Measurements from ENCODE around the gene OGDH.
"Not testable (repeated sequence)": the region's sequence is repeated elsewhere in the genome, so short reads cannot be mapped to it uniquely, and the experiment has no call there.

Gene OGDH

GRCh38 chr7:44678471-44679179 is 72.2 kb downstream of the OGDH start:
- Mint-ChIP-seq H3K36me3 (peaks cover 2% of the 10 kb centered on the region), H3K27ac (no peak overlapping the region), H3K4me1 (ENCODE audit: low read depth) (no peaks in the 10 kb centered on the region), H3K27me3 (no peaks in the 10 kb centered on the region), H3K4me3 (no peak overlapping the region), H3K9me3 (ENCODE audit: low read depth) (no peaks in the 10 kb centered on the region)

- Mint-ChIP-seq H3K27ac (no peak overlapping the region), H3K4me1 (ENCODE audit: low read depth) (no peaks in the 10 kb centered on the region), H3K27me3 (no peaks in the 10 kb centered on the region), H3K36me3 (peaks cover 2% of the 10 kb centered on the region), H3K9me3 (ENCODE audit: low read depth) (no peaks in the 10 kb centered on the region), H3K4me3 (no peak overlapping the region)
These were observed 75.2 kb downstream of the OGDH start for GRCh38 chr7:44681645-44682044.

GRCh38 chr7:44685723-44686122 is 79.3 kb downstream of the OGDH start:
- Mint-ChIP-seq H3K27ac (peak overlapping the region; percentile 43), H3K4me1 (ENCODE audit: low read depth) (peaks cover 4% of the 10 kb centered on the region), H3K27me3 (no peaks in the 10 kb centered on the region), H3K9me3 (ENCODE audit: low read depth) (no peaks in the 10 kb centered on the region), H3K4me3 (no peak overlapping the region), H3K36me3 (peaks cover 2% of the 10 kb centered on the region)

GRCh38 chr7:44689427-44689826 is 83.0 kb downstream of the OGDH start:
- no peaks in the 10 kb centered on the region for H3K27me3 Mint-ChIP-seq
- H3K4me1 Mint-ChIP-seq (ENCODE audit: low read depth), result peaks cover 4% of the 10 kb centered on the region
- H3K4me3 Mint-ChIP-seq, result no peak overlapping the region
- no peak overlapping the region for H3K27ac Mint-ChIP-seq
- H3K36me3 Mint-ChIP-seq, result peaks cover 2% of the 10 kb centered on the region
- no peaks in the 10 kb centered on the region for H3K9me3 Mint-ChIP-seq (ENCODE audit: low read depth)

- no peak overlapping the region for H3K4me3 Mint-ChIP-seq
- peaks cover 6% of the 10 kb centered on the region for H3K36me3 Mint-ChIP-seq
- peaks cover 4% of the 10 kb centered on the region for H3K4me1 Mint-ChIP-seq (ENCODE audit: low read depth)
- no peak overlapping the region for H3K27ac Mint-ChIP-seq
- H3K9me3 Mint-ChIP-seq (ENCODE audit: low read depth), result no peaks in the 10 kb centered on the region
- H3K27me3 Mint-ChIP-seq, result no peaks in the 10 kb centered on the region
These were observed 87.3 kb downstream of the OGDH start for GRCh38 chr7:44693641-44694313.

GRCh38 chr7:44694326-44694725 is 87.9 kb downstream of the OGDH start:
- peaks cover 3% of the 10 kb centered on the region for H3K4me1 Mint-ChIP-seq (ENCODE audit: low read depth)
- H3K9me3 Mint-ChIP-seq (ENCODE audit: low read depth), result no peaks in the 10 kb centered on the region
- no peaks in the 10 kb centered on the region for H3K27me3 Mint-ChIP-seq
- no peak overlapping the region for H3K4me3 Mint-ChIP-seq
- H3K27ac Mint-ChIP-seq, result no peak overlapping the region
- peaks cover 6% of the 10 kb centered on the region for H3K36me3 Mint-ChIP-seq

GRCh38 chr7:44694766-44695165 is 88.3 kb downstream of the OGDH start:
- Mint-ChIP-seq H3K27ac (peak overlapping the region; percentile 34), H3K4me1 (ENCODE audit: low read depth) (no peaks in the 10 kb centered on the region)

GRCh38 chr7:44695756-44696155 is 89.3 kb downstream of the OGDH start:
- Mint-ChIP-seq H3K4me1 (ENCODE audit: low read depth) (no peaks in the 10 kb centered on the region), H3K27ac (no peak overlapping the region), H3K27me3 (no peaks in the 10 kb centered on the region), H3K36me3 (peaks cover 10% of the 10 kb centered on the region), H3K4me3 (no peak overlapping the region), H3K9me3 (ENCODE audit: low read depth) (no peaks in the 10 kb centered on the region)

More at GRCh38 chr7:44694766-44695165, 88.3 kb downstream of the OGDH start:
- no peak overlapping the region for H3K4me3 Mint-ChIP-seq
- H3K9me3 Mint-ChIP-seq (ENCODE audit: low read depth), result no peaks in the 10 kb centered on the region
- no peaks in the 10 kb centered on the region for H3K27me3 Mint-ChIP-seq
- H3K36me3 Mint-ChIP-seq, result peaks cover 7% of the 10 kb centered on the region

GRCh38 chr7:44696728-44697127 is 90.3 kb downstream of the OGDH start:
- no peaks in the 10 kb centered on the region for H3K4me1 Mint-ChIP-seq (ENCODE audit: low read depth)
- no peak overlapping the region for H3K4me3 Mint-ChIP-seq
- no peaks in the 10 kb centered on the region for H3K27me3 Mint-ChIP-seq
- no peaks in the 10 kb centered on the region for H3K9me3 Mint-ChIP-seq (ENCODE audit: low read depth)
- H3K27ac Mint-ChIP-seq, result no peak overlapping the region
- H3K36me3 Mint-ChIP-seq, result peaks cover 10% of the 10 kb centered on the region

GRCh38 chr7:44697136-44698045 is 91.0 kb downstream of the OGDH start:
- Mint-ChIP-seq H3K4me3 (no peak overlapping the region), H3K27me3 (no peaks in the 10 kb centered on the region), H3K36me3 (peaks cover 10% of the 10 kb centered on the region), H3K9me3 (ENCODE audit: low read depth) (no peaks in the 10 kb centered on the region), H3K4me1 (ENCODE audit: low read depth) (no peaks in the 10 kb centered on the region), H3K27ac (no peak overlapping the region)

GRCh38 chr7:44698046-44698580 is 91.7 kb downstream of the OGDH start:
- H3K4me3 Mint-ChIP-seq, result no peak overlapping the region
- no peaks in the 10 kb centered on the region for H3K9me3 Mint-ChIP-seq (ENCODE audit: low read depth)
- no peaks in the 10 kb centered on the region for H3K4me1 Mint-ChIP-seq (ENCODE audit: low read depth)
- no peak overlapping the region for H3K27ac Mint-ChIP-seq
- H3K27me3 Mint-ChIP-seq, result no peaks in the 10 kb centered on the region
- peaks cover 10% of the 10 kb centered on the region for H3K36me3 Mint-ChIP-seq

GRCh38 chr7:44699598-44699997 is 93.2 kb downstream of the OGDH start:
- H3K4me3 Mint-ChIP-seq; H3K4me1 Mint-ChIP-seq (ENCODE audit: low read depth); H3K9me3 Mint-ChIP-seq (ENCODE audit: low read depth); H3K27me3 Mint-ChIP-seq: not testable (repeated sequence)
- peaks cover 13% of the 10 kb centered on the region for H3K36me3 Mint-ChIP-seq
- H3K27ac Mint-ChIP-seq, result peak overlapping the region; percentile 46

GRCh38 chr7:44700322-44700721 is 93.9 kb downstream of the OGDH start:
- H3K27ac Mint-ChIP-seq, result peak overlapping the region; percentile 61
- H3K36me3 Mint-ChIP-seq, result peaks cover 13% of the 10 kb centered on the region

GRCh38 chr7:44703391-44703790 is 97.0 kb downstream of the OGDH start:
- H3K27me3 Mint-ChIP-seq; H3K27ac Mint-ChIP-seq; H3K4me1 Mint-ChIP-seq (ENCODE audit: low read depth); H3K4me3 Mint-ChIP-seq; H3K9me3 Mint-ChIP-seq (ENCODE audit: low read depth): not testable (repeated sequence)
- H3K36me3 Mint-ChIP-seq, result peaks cover 11% of the 10 kb centered on the region

More at GRCh38 chr7:44700322-44700721, 93.9 kb downstream of the OGDH start:
- Mint-ChIP-seq H3K9me3 (ENCODE audit: low read depth) (no peaks in the 10 kb centered on the region), H3K27me3 (no peaks in the 10 kb centered on the region), H3K4me1 (ENCODE audit: low read depth) (no peaks in the 10 kb centered on the region), H3K4me3 (no peak overlapping the region)

- no peaks in the 10 kb centered on the region for H3K27me3 Mint-ChIP-seq
- H3K4me1 Mint-ChIP-seq (ENCODE audit: low read depth), result no peaks in the 10 kb centered on the region
- no peak overlapping the region for H3K4me3 Mint-ChIP-seq
- H3K36me3 Mint-ChIP-seq, result peaks cover 11% of the 10 kb centered on the region
- H3K27ac Mint-ChIP-seq, result no peak overlapping the region
- no peaks in the 10 kb centered on the region for H3K9me3 Mint-ChIP-seq (ENCODE audit: low read depth)
These were observed 97.5 kb downstream of the OGDH start for GRCh38 chr7:44703921-44704320.
